Measurements from ENCODE around the gene VWA8.
A peak's percentile ranks its signal among the peaks of the same experiment; 100 is the strongest.

Gene VWA8

DNA sequence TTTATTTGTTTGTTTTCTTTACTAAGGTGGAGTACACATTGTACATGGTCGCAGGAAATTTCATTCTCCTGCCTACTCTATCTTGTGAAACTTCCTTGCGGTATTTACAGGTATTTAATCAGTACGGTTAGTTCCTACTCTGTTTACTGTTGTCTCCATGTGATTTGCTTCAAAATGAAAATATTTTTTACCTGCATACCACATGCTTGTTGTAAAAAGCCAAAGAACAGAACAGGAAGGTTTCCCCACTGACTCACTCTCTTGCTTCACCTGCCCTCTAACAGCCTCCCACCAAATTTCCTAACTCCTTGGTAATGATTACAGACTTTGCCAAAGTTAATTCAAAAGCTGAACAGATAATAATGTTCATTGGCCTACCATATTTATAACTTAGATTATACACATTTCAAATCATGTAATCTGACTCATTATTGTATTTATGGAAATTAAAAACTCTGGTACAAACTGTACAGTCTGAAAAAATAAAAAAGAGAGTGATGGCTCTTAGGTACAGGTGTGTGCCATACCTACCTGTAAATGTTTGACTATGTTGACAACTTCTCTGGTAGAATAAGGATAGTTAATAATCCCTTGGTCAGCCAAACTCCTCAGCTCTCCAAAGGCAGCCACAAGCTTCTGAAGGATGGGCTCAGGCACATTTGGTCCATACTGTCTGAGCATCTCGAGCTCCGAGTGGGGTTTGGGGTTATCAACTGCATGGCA lies 239.9 kb downstream of the VWA8 start:
- no peak for DNase-seq

DNA sequence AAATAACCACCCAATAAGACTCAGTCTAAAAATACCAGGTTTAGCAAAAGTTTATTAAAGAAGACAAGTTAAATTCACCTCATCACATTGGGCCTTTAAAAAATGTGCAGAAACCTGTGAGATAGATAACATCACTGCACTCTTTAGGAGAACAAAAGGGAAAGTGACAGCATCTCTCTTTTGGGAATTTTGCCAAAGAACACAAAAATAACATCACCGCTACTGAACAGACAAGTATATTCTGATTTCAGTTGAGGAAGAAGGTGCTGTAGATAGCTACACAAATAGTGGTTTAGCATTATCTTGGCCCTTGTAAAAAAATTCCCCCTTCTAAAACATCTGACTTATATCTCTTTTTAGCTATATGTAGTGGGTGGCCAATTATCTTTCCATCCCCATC lies 244.7 kb downstream of the VWA8 start:
- DNase-seq: no peak

- no peak for DNase-seq
Observed at GRCh38 chr13:41713405-41713804, 247.5 kb downstream of the VWA8 start.

DNA sequence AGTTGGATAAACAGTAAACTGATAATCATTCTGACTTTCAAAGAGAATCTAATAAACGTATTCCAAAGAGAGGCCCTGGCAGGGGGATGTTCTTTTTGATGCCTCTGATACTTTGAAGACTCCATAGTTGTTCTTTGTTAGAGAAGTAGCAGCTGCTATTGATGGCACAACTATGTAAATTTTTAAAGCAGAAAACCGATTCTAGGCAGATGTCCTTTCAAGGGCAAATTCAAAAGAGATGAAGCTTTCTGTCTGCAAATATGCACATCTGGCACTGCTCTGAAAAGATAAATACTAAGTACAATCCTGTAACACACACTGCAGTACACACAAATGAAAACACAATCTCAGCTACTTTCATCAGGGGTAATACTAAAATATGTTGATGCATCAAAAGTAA lies 250.1 kb downstream of the VWA8 start:
- no peak for DNase-seq

- DNase-seq: no peak
Observed at GRCh38 chr13:41709511-41709910, 251.4 kb downstream of the VWA8 start.

DNA sequence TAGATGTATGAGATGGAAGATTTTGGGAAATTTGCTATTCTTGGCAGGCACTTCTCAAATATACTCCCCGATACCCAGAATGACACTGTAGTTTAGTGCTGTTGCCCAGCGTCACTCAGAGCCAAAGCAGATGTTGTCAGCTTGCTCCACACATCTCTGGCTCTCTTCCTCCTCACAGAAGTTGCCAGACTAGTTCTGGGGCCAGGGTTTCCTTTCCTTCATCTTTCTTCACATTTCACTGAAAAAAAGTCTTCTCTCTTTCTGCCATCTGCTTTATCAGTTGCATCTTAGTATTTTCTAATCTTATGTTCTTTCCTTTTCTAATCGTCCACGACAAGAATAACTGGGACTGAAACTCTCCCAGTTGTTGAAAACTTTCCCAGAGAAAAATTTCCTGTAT lies 252.2 kb downstream of the VWA8 start:
- peak; percentile 65 for DNase-seq

- no peak for DNase-seq
Observed at GRCh38 chr13:41707194-41707821, 253.6 kb downstream of the VWA8 start.

- DNase-seq: peak; percentile 39
Observed at GRCh38 chr13:41706152-41706551, 254.8 kb downstream of the VWA8 start.

GRCh38 chr13:41702540-41702939 lies 258.4 kb downstream of the VWA8 start:
- DNase-seq: no peak

DNA sequence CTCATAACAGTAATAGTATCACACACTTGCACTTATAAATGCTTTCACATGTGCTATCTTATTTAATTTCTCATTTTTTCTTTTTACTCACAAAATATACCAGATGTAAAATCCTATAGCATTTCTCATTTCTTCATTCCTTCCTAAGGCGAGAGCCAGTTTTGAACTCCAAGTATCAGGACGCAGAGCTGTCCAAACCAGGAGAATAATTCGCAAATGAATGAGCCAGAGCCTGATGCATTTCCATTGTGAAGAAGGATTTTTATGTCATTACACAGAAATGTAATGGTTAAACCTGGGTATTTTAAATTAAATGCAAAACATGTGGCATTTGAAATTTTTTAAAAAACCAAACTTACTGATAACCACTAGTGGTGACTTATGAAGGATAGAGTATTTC lies 259.2 kb downstream of the VWA8 start:
- DNase-seq: no peak

GRCh38 chr13:41700790-41701310 lies 260.1 kb downstream of the VWA8 start:
- no peak for DNase-seq

DNA sequence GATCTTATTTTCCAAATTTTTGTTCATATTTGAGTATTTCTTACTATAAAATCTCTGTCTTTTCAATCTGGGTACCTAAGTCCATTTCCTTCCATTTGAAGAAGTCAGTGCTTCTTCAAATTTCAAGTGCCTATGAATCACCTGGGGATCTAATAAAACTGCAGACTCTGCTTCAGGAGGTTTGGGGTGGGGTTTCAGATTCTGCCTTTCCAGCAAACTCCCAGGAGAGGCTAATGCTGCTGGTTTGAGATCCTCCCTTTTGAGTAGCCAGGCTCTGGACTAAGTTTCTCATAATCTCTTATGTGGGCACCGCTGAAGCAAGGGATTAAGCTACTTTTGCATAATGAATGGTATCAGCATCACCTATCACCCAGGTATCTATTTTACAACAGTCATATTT lies 261.1 kb downstream of the VWA8 start:
- no peak for DNase-seq

- DNase-seq: no peak
Observed at GRCh38 chr13:41697578-41697977, 263.3 kb downstream of the VWA8 start.

DNA sequence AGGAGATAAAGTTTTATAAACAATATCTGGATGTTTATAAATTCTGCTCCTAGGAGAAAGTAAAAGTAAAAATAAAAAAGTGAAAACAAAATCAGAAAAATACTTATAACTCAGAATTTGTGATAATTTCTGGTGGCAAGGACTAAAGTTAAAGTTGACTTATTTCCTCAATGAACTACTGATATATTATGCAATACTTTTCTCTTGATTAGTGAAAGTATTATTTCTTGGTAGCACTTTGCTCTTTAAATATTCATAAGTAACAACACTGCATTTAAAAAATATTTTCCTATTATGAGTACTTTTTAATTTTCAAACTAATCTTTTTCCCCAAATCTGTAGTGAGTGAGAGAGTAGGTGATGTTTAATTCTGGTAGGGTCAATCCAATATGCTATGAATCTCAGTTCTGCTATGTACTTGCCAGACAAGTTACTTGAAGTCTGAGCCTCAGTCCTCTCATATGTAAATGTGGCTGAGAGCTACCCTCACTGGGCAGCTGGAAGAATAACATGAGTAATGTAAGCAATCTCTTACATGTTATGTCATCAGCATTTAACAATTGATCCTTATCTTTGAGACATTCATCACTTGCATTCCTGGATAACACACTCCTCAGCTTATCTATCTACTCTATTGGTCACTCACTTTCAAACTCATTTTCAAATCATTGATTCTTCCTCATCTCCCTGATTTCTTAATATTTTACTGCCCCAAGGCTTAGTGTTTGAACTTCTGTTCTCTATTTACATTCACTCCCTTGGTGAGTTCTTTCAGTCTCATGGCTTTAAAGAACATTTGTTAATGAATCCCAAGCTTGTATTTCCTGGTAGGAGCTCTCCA lies 264.5 kb downstream of the VWA8 start:
- DNase-seq: no peak

DNA sequence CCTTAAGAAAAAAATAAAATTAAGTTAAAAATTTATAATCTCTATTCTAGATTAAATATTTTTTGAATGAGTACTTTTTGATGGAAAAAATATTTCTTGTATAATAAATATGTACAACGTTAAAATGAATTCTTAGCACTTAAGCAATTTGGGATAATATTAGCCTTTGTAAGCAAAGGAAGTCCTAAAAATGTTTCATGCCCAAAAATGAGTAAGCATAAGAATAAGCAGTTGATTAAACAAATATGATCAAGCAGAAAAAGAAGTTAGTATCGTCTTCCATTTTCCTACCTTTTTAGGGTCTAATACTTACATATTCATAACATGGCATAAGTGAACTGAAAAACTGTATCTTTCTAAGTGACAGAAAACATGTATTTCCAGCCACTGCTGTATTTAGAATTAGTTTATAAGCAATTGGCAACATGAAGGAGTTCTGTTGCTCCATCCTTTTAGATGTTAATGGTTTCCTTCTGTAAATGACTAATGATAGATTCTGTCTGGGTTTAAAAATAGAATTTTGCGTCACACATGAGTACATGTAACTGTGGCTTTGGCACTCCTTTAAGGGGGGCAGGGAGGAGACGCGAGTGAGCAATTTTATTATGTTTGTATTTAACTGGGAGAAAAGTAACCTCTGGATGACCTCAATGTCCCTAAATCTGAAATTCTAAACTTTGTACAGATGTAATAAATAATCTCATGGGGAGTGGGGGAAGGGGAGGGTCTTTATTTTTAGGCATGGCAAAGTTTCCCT lies 266.2 kb downstream of the VWA8 start:
- DNase-seq: peak; percentile 84

GRCh38 chr13:41693434-41693833 lies 267.5 kb downstream of the VWA8 start:
- no peak for DNase-seq

- DNase-seq: no peak
Observed at GRCh38 chr13:41691274-41691673, 269.6 kb downstream of the VWA8 start.

- DNase-seq: no peak
Observed at GRCh38 chr13:41682766-41683165, 278.1 kb downstream of the VWA8 start.

- no peak for DNase-seq
Observed at GRCh38 chr13:41682001-41682400, 278.9 kb downstream of the VWA8 start.

DNA sequence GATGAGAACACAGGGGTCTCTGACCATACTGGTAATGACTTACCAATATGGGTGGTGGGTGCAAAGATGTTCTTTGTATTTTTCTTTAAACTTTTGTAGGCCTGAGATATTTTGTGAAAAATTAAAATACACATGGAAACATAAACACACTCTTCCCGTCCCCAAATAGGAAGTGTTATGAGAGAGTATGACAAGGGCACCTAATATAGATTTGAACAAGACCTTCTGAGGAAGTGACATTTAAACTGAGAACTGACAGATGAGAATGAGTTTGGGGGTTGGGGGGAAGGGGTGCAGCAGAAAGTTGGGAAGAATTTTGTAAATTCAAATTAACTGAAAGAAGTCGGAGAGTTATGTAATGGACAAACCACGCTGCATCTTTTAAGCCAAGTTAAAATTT lies 279.3 kb downstream of the VWA8 start:
- DNase-seq: no peak

DNA sequence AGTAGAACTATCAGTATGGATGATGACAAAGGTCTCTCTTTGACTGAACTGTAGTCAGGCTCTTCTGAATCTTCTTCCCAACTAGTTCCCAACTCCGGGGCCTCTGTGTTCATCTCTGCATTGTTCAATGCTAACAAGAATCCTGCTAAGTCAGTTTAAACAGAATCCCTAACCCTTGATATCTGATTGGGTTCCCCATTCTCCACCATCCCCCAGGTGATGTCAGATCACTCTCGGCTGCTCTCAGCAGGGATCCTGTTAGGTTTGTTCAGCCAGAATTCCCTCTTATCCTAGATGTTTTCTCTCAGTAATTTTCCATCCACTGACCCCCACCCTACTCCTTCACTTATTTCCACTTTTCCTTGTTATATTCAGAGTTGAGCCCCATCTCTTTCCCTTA lies 280.0 kb downstream of the VWA8 start:
- no peak for DNase-seq

DNA sequence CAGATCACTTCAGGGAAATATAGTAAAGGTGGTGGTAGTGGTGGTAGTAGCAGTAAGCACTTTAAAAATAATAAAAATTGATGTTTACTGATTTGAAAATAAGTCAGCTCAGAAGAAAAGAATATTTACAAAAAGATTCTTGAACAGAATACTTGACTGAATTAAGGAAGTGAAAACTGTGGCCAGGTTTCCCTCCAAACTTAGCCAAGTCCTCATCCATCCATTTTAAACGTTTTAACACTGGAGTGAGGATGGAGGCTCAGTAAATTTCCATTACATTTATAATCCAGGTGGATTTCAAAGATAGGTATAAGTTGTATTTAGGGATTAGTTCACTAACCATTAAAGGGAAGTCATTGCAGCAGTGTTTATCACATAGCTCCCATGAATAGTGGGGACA lies 282.1 kb downstream of the VWA8 start:
- DNase-seq: no peak

DNA sequence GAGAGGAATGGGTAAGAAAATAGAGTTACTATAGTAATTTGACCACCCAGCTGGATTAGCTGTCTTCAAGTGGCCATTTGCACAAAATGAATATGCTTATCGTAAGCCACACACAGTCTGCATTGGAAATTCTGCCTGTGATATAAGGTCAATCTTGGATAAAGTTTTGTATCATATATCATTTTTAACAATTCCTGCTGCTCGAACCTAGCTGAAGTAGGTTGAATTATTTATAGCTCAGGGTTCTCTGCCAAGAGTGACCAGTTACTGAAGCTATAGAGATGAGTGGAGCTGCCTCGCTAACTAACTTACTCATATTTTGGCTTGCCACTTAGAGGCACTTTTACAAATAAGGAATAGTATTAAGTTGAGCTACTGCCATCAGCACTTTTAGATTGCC lies 282.7 kb downstream of the VWA8 start:
- DNase-seq: no peak
